Thoracic aorta (tissue), 2 donors: ENCODE measurements around the gene VHLL. TPM values are rescaled to one million over a fixed set of nuclear protein-coding genes. Genes with fewer than 3 reads are reported as not detected.

Experiments used
- ATAC-seq: fragments of 150-250 bp; one replicate; pipeline ENCODE4 v1.8.0; 2017; ENCODE audit warnings: low read depth; ENCODE audit not compliant: insufficient number of reproducible peaks, low FRiP score
- DNase-seq: peaks from one replicate; pipeline ENCODE4 v3.0.0-alpha.2; 2020; ENCODE audit warnings: low spot score
- H3K27ac ChIP-seq, 2 donors: fragments of 200-600 bp; sonication (generic); 1 replicate in 1 of 2; 2 replicates in 1 of 2; pipeline ENCODE4 v1.5.1; 2016; ENCODE audit warnings: mild to moderate bottlenecking in 2 of 2, moderate library complexity in 2 of 2
- H3K27me3 ChIP-seq: fragments of 200-600 bp; sonication (generic); replicated peaks from 2 replicates; pipeline ENCODE4 v1.6.0; 2016; ENCODE audit warnings: mild to moderate bottlenecking; ENCODE audit not compliant: insufficient read depth
- H3K36me3 ChIP-seq: fragments of 200-600 bp; sonication (generic); one replicate; pipeline ENCODE4 v1.5.1; 2016
- H3K4me1 ChIP-seq, 2 donors: fragments of 200-600 bp; sonication (generic); 1 replicate in 1 of 2; 2 replicates in 1 of 2; pipeline versions ENCODE4 v1.5.1 to v1.6.0; 2016; ENCODE audit warnings: low read depth in 2 of 2, mild to moderate bottlenecking in 1 of 2; ENCODE audit not compliant: control insufficient read depth in 1 of 2
- H3K4me3 ChIP-seq: fragments of 200-600 bp; sonication (generic); 2 replicates; pipeline ENCODE4 v1.5.1; 2016; ENCODE audit warnings: mild to moderate bottlenecking
- H3K9me3 ChIP-seq: fragments of 200-600 bp; sonication (generic); 2 replicates; pipeline ENCODE4 v1.5.1; 2016
- total RNA-seq, 2 donors: library from RNA; depleted of rRNA; stranded (reverse); fragments of >200 nt; gene quantifications; one replicate each; pipeline versions ENCODE4 v1.1.0 to v1.2.3, GENCODE V29; 2016
- TF ChIP-seq, protein P1 (sequence below): fragments of 200-600 bp; sonication (generic); IDR thresholded peaks from one replicate; pipeline ENCODE4 v1.5.1; 2019; ENCODE audit warnings: antibody characterized with exemption

Gene VHLL
- total RNA-seq, 2 donors from 2014 or later, result not detected

DNA sequence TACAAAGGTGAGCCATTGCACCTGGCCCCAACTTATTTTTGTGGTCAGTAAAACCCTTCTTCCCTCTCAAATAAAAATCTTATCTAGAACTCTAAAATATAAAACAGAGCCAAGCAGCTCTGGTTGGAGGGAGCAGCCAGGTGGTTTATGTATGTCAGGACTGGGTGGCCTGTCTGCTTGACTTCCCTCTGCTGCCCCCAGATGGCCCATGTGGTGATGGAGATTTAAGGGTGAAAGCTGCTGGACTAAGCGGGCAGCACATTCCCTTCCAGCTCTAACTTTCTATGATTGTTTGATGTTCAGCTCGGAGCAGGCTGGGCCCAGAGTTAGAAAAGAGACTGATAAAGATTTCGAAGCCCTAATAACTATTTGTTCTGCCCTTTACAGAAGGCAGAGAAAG lies 39.3 kb downstream of the VHLL start:
- TF ChIP-seq, protein P1, sequence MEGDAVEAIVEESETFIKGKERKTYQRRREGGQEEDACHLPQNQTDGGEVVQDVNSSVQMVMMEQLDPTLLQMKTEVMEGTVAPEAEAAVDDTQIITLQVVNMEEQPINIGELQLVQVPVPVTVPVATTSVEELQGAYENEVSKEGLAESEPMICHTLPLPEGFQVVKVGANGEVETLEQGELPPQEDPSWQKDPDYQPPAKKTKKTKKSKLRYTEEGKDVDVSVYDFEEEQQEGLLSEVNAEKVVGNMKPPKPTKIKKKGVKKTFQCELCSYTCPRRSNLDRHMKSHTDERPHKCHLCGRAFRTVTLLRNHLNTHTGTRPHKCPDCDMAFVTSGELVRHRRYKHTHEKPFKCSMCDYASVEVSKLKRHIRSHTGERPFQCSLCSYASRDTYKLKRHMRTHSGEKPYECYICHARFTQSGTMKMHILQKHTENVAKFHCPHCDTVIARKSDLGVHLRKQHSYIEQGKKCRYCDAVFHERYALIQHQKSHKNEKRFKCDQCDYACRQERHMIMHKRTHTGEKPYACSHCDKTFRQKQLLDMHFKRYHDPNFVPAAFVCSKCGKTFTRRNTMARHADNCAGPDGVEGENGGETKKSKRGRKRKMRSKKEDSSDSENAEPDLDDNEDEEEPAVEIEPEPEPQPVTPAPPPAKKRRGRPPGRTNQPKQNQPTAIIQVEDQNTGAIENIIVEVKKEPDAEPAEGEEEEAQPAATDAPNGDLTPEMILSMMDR, result no peak
- H3K4me3 ChIP-seq, result no peak overlapping the region
- peaks cover 68% of the 10 kb centered on the region for H3K36me3 ChIP-seq
- no peaks in the 10 kb centered on the region for H3K4me1 ChIP-seq
- ATAC-seq, result no peak
- no peak for DNase-seq
- H3K27ac ChIP-seq, result no peak overlapping the region
- no peaks in the 10 kb centered on the region for H3K27me3 ChIP-seq
- H3K9me3 ChIP-seq, result no peaks in the 10 kb centered on the region

DNA sequence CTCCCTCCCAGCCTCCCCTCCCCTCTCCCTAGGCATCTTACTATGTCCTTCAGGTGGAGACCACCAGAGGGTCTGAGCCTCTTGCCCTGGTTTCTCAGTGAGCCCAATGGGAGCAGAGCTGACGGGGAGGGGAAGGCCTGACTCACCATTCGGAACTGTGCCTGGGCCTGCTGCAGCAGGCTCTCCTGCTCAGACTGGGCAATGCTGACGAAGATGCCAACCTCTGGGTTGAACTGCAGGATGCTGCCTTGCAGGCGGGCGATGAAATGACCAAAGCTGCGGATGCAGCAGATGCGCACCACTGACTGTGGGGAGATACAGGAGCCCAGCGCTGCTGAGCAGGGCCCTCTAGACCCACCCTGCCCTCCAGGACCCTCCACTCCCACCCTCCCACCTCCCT lies 40.2 kb downstream of the VHLL start:
- Histone ChIP-seq H3K9me3 (no peaks in the 10 kb centered on the region), H3K36me3 (peaks cover 75% of the 10 kb centered on the region), H3K4me3 (no peak overlapping the region), H3K27ac (no peak overlapping the region), H3K27me3 (no peaks in the 10 kb centered on the region), H3K4me1 (no peaks in the 10 kb centered on the region)
- ATAC-seq, result no peak
- DNase-seq, result no peak
- TF ChIP-seq, protein P1, result no peak

DNA sequence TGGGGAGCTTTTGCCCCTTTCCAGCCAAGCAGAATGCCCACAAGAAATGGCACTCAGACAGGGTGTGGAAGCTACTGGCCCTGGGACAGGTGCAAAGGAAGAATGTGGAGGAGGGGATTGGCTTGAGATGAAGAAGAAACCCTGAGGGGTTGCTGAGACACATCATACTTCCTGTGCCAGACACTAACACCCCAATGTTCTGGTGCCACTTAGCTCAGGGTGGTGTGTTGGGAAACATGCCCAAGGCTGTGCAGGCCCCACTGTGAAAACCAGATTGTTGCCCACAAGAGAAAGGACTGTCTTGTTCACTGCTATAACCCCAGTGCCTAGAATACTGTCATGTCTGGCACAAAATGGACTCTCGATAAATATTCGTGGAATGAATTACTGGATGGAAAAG lies 41.4 kb downstream of the VHLL start:
- H3K36me3 ChIP-seq, result peaks cover 75% of the 10 kb centered on the region
- no peak overlapping the region for H3K4me3 ChIP-seq
- H3K9me3 ChIP-seq, result no peaks in the 10 kb centered on the region
- H3K27ac ChIP-seq, result no peak overlapping the region
- no peak for DNase-seq
- TF ChIP-seq, protein P1, result no peak
- no peaks in the 10 kb centered on the region for H3K4me1 ChIP-seq
- no peaks in the 10 kb centered on the region for H3K27me3 ChIP-seq
- no peak for ATAC-seq

DNA sequence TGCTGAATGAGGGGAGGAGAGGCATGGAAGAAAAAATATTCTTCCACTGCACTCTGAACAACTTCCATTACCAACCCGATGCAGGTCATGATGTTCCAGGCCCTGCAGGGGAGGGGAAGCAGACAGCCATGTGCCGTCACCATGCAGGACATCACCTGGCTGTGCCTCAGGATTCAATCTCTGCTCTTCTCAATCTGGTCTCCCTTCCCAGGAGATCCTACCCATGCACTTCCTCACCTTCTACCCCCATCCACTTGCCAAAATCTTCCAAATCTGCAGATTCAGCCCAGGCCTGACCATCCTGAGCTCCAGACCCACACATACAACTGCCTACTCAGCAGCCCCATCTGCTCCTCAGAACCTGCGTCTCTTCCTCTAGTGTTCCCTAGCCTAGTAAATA lies 45.5 kb downstream of the VHLL start:
- peaks cover 66% of the 10 kb centered on the region for H3K36me3 ChIP-seq
- no peaks in the 10 kb centered on the region for H3K9me3 ChIP-seq
- no peak for ATAC-seq
- TF ChIP-seq, protein P1, result no peak
- H3K4me3 ChIP-seq, result no peak overlapping the region
- no peak for DNase-seq
- H3K4me1 ChIP-seq, result no peaks in the 10 kb centered on the region
- no peaks in the 10 kb centered on the region for H3K27me3 ChIP-seq
- H3K27ac ChIP-seq, result no peak overlapping the region

DNA sequence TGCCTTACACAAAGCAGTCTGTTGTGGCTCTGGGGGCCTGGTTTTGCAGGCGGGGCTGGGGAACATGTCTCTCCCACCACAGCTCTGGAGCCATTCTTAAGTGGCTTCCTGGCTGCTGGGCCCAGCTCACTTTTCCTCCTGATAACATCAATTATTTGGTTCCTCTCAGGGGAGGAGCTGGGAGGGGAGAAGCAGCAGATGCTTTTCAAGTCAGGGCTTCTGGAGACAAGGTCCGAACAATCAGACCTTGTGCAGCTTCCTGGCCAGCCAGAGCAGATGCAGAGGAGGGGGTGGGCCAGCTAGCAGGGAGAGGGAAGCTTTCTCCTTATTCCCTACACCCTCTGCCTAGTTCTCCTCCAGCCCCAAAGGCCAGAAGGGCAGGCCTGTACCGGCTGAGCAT lies 47.6 kb downstream of the VHLL start:
- TF ChIP-seq, protein P1, result no peak
- H3K27me3 ChIP-seq, result no peaks in the 10 kb centered on the region
- DNase-seq, result no peak
- H3K36me3 ChIP-seq, result peaks cover 50% of the 10 kb centered on the region
- no peak overlapping the region for H3K4me3 ChIP-seq
- ATAC-seq, result no peak
- H3K4me1 ChIP-seq, result peaks cover 0 to 16% of the 10 kb centered on the region in 2 donors
- no peaks in the 10 kb centered on the region for H3K9me3 ChIP-seq
- H3K27ac ChIP-seq, result no peak overlapping the region
